Right hindlimb (tissue), 1 donor: Measurements from ENCODE around the gene SPATA25.
A peak's percentile ranks its signal among the peaks of the same experiment; 100 is the strongest.

Source experiments
- DNase-seq: peaks from one replicate; pipeline ENCODE4 v3.0.0-alpha.2; 2018

The SPATA25 gene

GRCh38 chr20:45863543-45864470 is 23.6 kb downstream of the SPATA25 start:
- no peak for DNase-seq

- DNase-seq: no peak
These were observed 26.0 kb downstream of the SPATA25 start for GRCh38 chr20:45861221-45862075.

GRCh38 chr20:45860560-45861220 is 26.7 kb downstream of the SPATA25 start:
- DNase-seq: no peak

GRCh38 chr20:45859916-45860315 is 27.5 kb downstream of the SPATA25 start:
- DNase-seq: no peak

- DNase-seq: peak; percentile 34
These were observed 29.6 kb downstream of the SPATA25 start for GRCh38 chr20:45857882-45858216.

GRCh38 chr20:45857114-45857881 is 30.1 kb downstream of the SPATA25 start, which contains the start of the genes ACOT8 and ZSWIM3:
ACOT8 (minus strand) TSS chr20:45857392; CDS start chr20:45857315, 77 bp downstream.
ZSWIM3 (plus strand) TSS chr20:45857614; CDS start chr20:45857826, 212 bp downstream.
- peak; percentile 98 for DNase-seq

GRCh38 chr20:45853484-45853883 is 33.9 kb downstream of the SPATA25 start:
- DNase-seq: no peak

GRCh38 chr20:45852326-45852725 is 35.1 kb downstream of the SPATA25 start:
- DNase-seq: no peak

GRCh38 chr20:45851501-45851900 is 35.9 kb downstream of the SPATA25 start:
- DNase-seq: no peak

GRCh38 chr20:45850926-45851325 is 36.5 kb downstream of the SPATA25 start:
- DNase-seq: no peak

GRCh38 chr20:45850238-45850637 is 37.2 kb downstream of the SPATA25 start:
- DNase-seq: no peak

GRCh38 chr20:45848969-45849582 is 38.3 kb downstream of the SPATA25 start:
- DNase-seq: no peak

- no peak for DNase-seq
These were observed 39.0 kb downstream of the SPATA25 start for GRCh38 chr20:45848421-45848820.

GRCh38 chr20:45845452-45845851 is 42.0 kb downstream of the SPATA25 start:
- no peak for DNase-seq

- DNase-seq: no peak
These were observed 43.9 kb downstream of the SPATA25 start for GRCh38 chr20:45843506-45843905.

GRCh38 chr20:45842169-45842812 is 45.1 kb downstream of the SPATA25 start:
- no peak for DNase-seq

- no peak for DNase-seq
These were observed 45.9 kb downstream of the SPATA25 start for GRCh38 chr20:45841407-45842129.

- no peak for DNase-seq
These were observed 46.7 kb downstream of the SPATA25 start for GRCh38 chr20:45840700-45841198.

- DNase-seq: no peak
These were observed 50.6 kb downstream of the SPATA25 start for GRCh38 chr20:45836841-45837240.
